GM19099 (cell line): ENCODE results near the gene MEGF11.

Experiments
- POLR2A ChIP-seq: IDR thresholded peaks from 3 replicates; pipeline ENCODE4 v1.6.1; 2011; ENCODE audit warnings: low read depth; ENCODE audit not compliant: insufficient read length; ENCODE audit errors: extremely low read depth

The MEGF11 gene

DNA sequence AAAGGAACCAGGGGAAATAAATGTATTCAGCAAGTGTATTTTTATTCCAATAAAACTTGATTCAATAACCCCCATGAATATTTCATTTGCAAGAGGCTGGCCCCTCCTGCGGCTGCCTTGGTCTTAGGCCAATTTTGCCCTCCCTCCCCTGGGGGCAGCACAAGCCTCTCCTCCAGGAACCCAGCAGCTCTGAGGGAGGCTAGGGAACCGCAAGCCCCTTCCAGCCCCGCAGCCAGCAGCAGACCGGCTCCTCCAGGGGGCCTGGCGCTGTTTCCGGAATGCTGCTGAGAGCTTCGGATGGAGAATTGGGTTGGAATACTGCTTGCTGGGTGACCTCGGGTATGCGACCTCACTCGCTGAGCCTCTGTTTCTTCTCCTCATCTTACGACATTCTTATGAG is 234.2 kb downstream of the MEGF11 start:
- TF ChIP-seq POLR2A, result no peak

DNA sequence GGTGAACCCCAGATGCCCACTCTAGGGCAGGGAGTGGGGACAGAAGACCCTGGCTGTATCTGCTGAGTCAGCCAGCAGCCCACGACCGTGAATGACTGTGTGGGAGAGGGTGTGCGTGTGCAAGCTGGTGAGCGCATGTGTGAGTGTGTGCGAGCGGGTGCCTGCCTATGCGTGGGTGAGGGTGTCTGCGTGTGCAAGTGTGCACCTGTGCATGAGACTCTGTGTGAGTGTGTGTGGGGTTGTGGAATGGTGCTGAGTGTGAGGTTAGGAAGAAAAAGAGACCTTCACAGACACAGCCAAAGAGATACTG is 235.1 kb downstream of the MEGF11 start:
- TF ChIP-seq POLR2A, result no peak

DNA sequence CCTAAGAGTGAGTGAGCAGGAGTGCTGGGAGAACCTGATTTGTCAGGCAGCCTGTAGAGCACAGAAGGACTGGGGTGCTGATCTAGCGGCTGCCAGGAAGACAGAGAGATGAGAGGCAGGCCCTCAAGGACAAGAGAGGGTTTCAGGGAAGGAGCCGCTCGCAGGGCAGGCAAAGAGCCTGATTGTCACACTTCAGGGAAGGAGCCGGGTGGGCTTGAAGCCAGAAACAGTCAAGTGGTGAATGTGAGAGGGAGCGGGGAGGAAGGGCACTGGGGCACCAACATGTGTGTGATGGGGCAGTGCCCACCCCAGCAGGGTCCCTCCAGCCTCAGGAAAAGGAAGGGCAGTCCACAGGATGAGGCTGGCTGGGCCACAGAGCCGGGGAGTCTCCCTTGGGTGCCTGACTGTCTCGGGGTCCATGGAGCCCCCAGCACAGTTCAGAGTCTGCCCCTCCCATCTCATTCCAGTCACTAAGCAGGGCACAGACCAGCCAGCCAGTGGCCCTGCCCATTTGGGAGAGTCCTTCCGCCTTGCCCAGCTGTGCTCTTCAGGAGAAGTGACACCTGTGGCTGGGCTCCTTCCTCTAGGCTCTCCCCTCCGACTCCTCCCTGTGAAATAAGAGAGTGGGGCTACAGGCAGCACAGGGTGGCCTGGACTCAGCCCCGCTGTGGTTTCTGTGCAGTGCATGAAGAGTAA is 235.6 kb downstream of the MEGF11 start:
- TF ChIP-seq POLR2A, result no peak

DNA sequence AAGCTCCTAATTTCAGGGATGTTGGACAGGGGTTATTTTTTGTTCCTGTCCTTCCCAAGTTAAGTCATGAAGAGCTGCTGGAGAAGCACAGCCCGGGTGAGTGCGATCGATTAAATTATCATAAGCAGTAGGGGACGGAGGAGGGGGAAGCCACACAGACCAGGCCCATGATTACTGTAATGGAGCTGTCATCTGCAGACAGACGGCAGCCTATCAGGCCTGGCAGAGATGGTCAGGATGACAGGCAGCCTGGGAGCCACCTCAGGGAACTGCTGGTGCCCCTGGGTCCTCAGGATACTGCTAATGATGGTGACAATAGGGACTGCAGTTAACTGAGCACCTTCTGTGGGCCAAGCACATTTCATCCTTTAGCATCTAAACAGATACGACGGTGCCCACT is 236.6 kb downstream of the MEGF11 start:
- no peak for TF ChIP-seq POLR2A

DNA sequence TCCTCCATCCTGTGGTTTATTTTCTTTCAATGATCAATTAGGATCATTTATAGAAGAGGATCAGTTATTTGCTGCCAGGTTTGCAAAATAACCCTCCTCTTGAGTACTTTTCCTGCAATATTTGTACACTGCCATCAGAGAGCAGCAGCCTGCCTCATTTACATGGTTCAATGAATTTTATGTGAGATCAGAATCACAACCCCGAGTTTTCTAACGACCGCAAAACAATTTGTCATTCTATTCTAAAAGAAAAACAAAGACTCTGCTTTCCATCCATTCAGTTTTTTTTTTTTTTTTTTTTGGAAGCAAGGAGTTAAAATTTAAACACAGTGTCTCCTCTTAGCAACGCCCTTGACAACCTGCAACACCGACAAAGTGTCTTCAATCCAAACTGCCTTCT is 237.4 kb downstream of the MEGF11 start:
- TF ChIP-seq POLR2A, result no peak

DNA sequence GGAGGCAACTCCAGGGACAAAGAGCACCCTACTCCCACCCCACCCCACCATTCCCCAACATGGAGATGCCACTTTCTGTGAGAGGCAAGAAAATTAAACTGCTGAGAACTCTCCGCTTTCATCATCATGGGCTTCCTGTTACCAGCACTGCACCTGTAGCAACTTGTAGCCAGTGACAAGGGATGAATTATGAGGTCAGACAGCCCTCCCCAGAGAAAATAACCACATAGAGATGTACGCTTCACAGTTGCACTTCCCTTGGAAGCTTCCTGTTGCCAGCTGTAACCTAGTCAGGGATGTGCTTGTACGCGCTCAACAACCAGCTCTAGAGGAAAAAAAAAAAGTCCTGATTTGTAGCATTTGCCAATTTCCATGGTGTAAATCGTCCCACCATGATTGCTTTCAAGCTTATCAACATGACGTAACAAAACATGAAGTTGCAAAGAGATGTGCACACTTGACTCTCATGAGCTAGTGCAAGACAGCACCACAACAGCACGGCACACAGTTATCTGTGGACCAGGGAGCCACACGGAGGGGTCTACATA is 238.8 kb downstream of the MEGF11 start:
- TF ChIP-seq POLR2A, result no peak

DNA sequence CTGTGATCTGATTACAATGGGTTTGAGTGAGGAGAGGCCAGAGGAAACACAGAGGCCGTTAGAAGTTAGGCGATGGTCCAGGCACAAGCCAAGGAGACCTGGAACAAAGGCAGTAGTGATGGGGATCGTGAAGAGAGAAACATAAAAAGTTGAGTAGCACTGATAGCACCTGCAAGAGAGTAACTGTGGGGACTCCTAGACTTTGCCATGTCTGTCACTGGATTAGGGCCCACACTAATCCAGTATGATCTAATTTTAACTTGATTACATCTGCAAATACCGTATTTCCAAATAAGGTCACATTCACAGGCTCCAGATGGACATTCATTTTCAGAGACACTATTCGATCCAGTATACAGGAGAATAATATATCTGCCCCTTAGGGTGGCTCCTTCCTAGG is 239.5 kb downstream of the MEGF11 start:
- TF ChIP-seq POLR2A, result no peak

DNA sequence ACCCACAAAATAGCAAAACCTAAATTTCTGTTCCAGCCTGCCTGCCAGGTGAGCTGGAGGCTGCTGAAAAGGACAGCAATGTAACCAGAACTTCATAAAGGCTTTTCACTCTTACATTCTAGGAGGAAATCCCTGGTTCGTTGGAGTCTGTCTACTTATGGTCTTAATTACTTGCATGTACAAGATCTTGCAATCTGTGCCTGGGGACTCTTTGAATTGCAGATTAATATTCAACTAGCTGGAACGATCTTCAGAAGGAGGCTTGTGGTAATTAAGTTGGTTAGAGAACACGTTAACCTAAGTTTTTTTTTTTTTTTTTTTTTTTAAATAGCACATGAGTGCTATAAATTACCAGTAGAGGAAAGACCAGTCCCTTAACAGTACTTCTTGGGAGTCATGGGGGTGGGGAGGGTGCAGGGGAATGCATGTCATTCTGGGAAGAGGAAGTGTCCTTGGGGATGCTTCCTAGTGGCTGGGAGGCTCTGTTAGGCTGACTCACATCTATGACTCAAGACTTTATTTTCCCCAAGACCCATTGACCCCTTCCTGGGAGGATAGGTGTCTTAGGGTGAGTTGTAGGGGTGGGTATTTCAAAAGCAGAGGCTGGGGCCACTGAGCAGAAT is 244.5 kb downstream of the MEGF11 start:
- TF ChIP-seq POLR2A, result no peak

DNA sequence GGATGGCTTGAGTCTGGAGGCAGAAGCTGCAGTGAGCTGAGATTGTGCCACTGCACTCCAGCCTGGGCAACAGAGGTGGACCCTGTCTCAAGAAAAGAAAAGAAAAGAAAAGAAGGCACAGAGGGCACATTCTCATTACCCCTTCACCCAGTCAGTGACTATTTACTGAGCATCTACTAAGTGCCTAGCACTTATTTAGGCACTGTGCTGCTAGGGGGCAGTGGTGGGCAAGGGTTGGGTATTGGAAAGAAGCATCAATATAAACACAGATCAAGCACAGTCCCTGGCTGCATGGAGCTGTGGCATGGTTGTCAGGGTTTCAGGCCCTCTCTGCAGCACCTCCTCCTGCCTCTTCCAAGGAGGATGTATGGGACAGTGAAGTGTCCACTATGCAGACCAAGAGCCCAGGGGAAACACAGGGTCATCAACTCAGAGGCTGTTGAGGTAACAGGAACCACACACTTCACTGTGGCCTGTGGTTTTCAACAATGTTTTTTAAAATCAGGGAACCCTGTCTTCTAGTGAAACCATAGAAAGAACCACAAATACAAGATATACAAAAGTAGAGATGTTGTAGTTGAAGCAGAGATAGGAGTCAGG is 245.8 kb downstream of the MEGF11 start:
- no peak for TF ChIP-seq POLR2A

DNA sequence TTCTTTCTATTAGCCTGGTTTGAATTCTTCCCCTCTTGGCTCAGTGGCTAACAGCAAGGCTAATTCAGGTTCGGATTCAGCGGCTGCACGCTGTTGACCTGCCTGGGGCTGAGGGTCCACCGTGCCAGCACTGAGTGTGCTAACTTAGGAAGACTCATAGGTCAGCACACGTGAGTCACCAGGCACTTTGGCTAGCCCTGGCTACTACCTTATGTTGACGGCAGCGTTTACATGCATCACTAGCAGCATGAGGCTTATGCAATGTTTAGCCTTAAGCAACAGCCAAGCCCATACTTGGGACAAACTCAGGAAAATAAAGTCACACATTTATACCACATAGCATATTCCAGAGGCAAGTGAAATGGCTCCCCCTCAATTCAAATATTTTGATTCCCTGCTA is 246.6 kb downstream of the MEGF11 start:
- TF ChIP-seq POLR2A, result no peak

DNA sequence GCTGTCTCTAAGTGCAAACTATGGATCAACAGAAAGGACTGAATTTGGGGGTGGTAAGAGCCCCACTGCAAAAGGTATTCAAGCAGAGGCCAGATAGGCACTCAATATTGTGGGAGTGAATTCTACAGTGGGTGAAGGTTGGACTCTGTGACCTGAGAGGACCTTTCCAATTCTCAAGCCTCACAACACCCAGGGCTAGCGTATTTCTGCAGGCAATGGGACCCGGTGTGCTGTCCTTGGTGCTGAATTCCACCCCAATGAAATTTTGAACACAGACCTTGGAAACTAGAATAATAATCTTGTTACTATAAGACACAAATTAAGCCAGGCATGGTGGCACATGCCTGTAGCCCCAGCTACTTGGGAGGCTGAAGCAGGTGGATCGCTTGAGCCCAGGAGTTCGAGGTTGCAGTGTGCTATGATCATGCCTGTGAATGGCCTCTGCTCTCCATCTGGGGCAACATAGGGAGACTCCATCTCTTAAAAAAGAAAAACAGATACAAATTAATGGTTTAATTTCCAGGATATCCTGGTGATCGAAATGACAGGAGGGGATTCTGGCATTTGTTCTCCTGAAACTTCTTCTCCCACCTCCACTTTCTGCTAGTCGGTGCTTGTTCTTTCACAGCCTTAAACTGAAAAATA is 248.8 kb downstream of the MEGF11 start:
- no peak for TF ChIP-seq POLR2A

DNA sequence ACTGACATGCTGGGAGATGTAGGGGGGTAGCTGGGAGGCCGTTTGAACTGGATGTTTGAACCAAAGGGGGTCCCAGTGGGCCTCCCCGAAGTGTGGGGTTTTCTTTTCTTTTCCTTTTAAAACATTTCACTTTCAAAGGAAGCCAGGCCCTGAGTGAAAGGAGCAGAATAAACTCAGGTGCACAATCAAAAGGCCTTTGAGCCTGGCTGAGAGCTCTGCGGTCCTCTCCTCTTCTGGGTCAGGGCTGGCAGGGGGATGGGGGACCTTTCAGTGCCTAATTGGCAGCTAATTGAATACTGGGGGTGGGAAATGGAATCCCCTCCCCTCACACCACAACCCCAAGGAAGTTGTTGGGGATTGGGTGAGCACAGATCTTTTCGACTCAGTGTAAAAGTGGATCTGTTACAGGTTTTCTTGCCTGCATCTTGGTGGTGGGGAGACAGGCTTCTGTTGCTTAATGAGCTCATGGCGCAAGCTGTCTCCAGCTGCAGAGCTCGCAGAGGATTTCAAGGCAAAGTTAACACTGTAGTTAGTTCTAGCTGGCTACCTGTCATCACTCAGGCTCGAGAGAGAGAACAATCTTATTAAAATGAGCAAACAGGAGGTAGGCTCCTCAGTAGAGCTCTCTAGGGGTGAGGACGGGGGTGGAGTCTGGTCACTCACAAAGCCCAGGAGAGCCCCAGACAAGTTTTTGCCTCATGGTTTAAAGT is 251.7 kb downstream of the MEGF11 start:
- no peak for TF ChIP-seq POLR2A

DNA sequence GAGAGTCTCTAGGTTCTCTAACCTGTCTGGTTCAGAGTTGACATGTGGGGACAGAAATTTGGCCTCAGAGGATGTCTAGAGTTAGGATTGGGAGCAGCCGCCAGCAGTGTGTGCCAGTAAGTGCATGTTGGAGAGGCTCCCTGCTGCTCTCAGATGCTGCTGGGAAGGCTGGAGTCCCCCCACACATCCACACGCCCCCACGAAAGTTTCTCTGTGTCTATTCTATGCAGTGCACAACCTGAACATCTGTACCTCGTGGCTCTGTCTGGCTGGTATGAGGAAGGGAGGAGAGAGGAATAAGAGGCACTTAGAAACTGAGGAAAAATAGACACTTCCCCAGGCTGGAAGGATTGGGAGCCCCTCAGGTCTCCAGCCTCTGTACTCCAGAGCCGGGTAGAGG is 252.5 kb downstream of the MEGF11 start:
- TF ChIP-seq POLR2A, result no peak

DNA sequence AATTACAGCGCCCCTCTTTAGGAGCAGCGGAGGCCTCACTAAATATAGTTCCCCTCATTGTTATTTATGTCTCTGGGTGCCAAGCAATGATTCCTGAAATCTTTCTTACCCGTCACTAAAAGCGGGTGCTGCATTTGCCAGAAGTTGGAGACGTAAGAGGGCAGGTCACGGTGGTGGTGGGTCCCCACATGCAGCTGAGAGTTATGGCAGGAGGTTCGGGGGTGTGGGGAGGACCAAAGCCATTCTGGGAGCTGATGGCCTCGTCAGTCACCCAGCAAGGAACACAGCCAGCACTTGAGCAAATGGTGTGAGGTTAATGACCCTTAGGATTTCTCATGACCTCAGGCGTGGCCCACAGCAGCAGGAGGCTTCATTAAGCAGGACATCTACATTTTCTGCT is 255.1 kb downstream of the MEGF11 start:
- TF ChIP-seq POLR2A, result no peak

DNA sequence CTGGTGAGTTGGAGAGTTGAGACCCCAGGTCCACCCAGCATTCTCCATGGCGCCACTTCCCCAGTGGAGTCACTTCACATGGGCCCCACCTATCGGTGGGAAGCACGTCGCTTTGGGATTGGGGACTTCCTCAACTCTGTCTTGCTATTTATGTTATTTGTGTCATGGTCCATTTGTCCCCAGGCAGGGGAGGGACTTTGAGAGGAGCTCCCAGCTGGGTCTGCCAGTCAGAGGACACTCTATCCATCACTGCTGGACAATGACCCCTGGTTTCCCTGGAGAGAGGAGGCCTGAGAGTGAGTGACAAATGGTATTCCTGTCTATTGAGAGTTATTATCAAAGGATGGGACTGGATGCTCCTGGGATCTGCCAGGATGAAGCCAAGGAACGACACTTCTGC is 256.6 kb downstream of the MEGF11 start:
- TF ChIP-seq POLR2A, result no peak
